Right ventricle myocardium superior (tissue), 1 donor: ENCODE data around the gene CYP27C1. TPM values are rescaled to one million over a fixed set of nuclear protein-coding genes. Genes with fewer than 3 reads are reported as not detected.
A peak's percentile ranks its signal among the peaks of the same experiment; 100 is the strongest.
"Not testable (repeated sequence)": the region's sequence is repeated elsewhere in the genome, so short reads cannot be mapped to it uniquely, and the experiment has no call there.

ENCODE experiments used
- ATAC-seq: fragments of 200-7000 bp; cut with Tn5 transposase; one replicate; pipeline ENCODE4 v1.9.1; 2020; ENCODE audit warnings: mild to moderate bottlenecking; ENCODE audit not compliant: poor library complexity
- DNase-seq: peaks from one replicate; pipeline ENCODE4 v3.0.0-alpha.2; 2020
- intact Hi-C: fragments of 100-400 bp; cut with DNase I; formaldehyde crosslinking; loops from one replicate; pipeline ENCODE4 v1.11.2; 2022
- total RNA-seq: library from RNA; stranded (reverse); fragmentation: NEBNext Ultra II Directional; extraction: Animal tissue kit (Norgen Biotek cat#: 25700); gene quantifications from one replicate; pipeline ENCODE4 v1.2.1, GENCODE V29; 2021
- donor health status: DM: no; HTN: yes; CAD: no; lungs with severe emphysema.

Gene CYP27C1
- total RNA-seq, 1 donor from 2014 or later, result not detected

- ATAC-seq (no peak), DNase-seq (no peak)
- intact Hi-C loops, result no loop called here
Measured at GRCh38 chr2:127226520-127227263, 6.6 kb upstream of the CYP27C1 start.

GRCh38 chr2:127226132-127226519, 6.0 kb upstream of the CYP27C1 start:
- DNase-seq (no peak), ATAC-seq (no peak)
- intact Hi-C loops, result no loop called here

GRCh38 chr2:127225186-127225960, 5.3 kb upstream of the CYP27C1 start:
- intact Hi-C loops, result no loop called here
- ATAC-seq (no peak), DNase-seq (no peak)

- intact Hi-C loops, DNase-seq, ATAC-seq: not testable (repeated sequence)
Measured at GRCh38 chr2:127224135-127224534, 4.0 kb upstream of the CYP27C1 start.

- ATAC-seq, result no peak
- intact Hi-C loops, result no loop called here
- DNase-seq, result no peak
Measured at GRCh38 chr2:127220768-127221527, 849 bp upstream of the CYP27C1 start.

GRCh38 chr2:127219171-127220070, 678 bp downstream of the CYP27C1 start:
- intact Hi-C loops, result no loop called here
- peak; percentile 15 for ATAC-seq
- no peak for DNase-seq

- intact Hi-C loops, result no loop called here
Measured at GRCh38 chr2:127218812-127219170, 1.3 kb downstream of the CYP27C1 start.

GRCh38 chr2:127217470-127218325, 2.4 kb downstream of the CYP27C1 start:
- no peak for ATAC-seq

More at GRCh38 chr2:127218812-127219170, 1.3 kb downstream of the CYP27C1 start:
- ATAC-seq (peak; percentile 38), DNase-seq (no peak)

GRCh38 chr2:127216593-127216992, 3.5 kb downstream of the CYP27C1 start:
- DNase-seq (no peak), ATAC-seq (no peak)
- intact Hi-C loops, result no loop called here

More at GRCh38 chr2:127217470-127218325, 2.4 kb downstream of the CYP27C1 start:
- intact Hi-C loops, result no loop called here
- no peak for DNase-seq

- DNase-seq, result no peak
- no peak for ATAC-seq
- intact Hi-C loops, result no loop called here
Measured at GRCh38 chr2:127216095-127216494, 4.0 kb downstream of the CYP27C1 start.

GRCh38 chr2:127214201-127214600, 5.9 kb downstream of the CYP27C1 start:
- intact Hi-C loops, DNase-seq, ATAC-seq: not testable (repeated sequence)

GRCh38 chr2:127208313-127208712, 11.8 kb downstream of the CYP27C1 start:
- no peak for DNase-seq
- ATAC-seq, result no peak
- intact Hi-C loops, result no loop called here

- ATAC-seq, result peak; percentile 56
- DNase-seq, result no peak
- intact Hi-C loops, result no loop called here
Measured at GRCh38 chr2:127205218-127206125, 14.6 kb downstream of the CYP27C1 start.

GRCh38 chr2:127201452-127201851, 18.6 kb downstream of the CYP27C1 start:
- DNase-seq (no peak), ATAC-seq (no peak)
- intact Hi-C loops, result no loop called here

- ATAC-seq (no peak), DNase-seq (no peak)
- intact Hi-C loops, result no loop called here
Measured at GRCh38 chr2:127200962-127201361, 19.1 kb downstream of the CYP27C1 start.

- DNase-seq (no peak), ATAC-seq (no peak)
- intact Hi-C loops, result no loop called here
Measured at GRCh38 chr2:127199223-127199622, 20.9 kb downstream of the CYP27C1 start.
